Inferior parietal cortex (tissue), 1 donor: ENCODE data around the gene PAPPA2.
"Not testable (repeated sequence)": the region's sequence is repeated elsewhere in the genome, so short reads cannot be mapped to it uniquely, and the experiment has no call there.

Experiments used
- DNase-seq: peaks from one replicate; pipeline ENCODE4 v3.0.0-alpha.2; 2016; ENCODE audit errors: extremely low spot score

PAPPA2 gene

DNA sequence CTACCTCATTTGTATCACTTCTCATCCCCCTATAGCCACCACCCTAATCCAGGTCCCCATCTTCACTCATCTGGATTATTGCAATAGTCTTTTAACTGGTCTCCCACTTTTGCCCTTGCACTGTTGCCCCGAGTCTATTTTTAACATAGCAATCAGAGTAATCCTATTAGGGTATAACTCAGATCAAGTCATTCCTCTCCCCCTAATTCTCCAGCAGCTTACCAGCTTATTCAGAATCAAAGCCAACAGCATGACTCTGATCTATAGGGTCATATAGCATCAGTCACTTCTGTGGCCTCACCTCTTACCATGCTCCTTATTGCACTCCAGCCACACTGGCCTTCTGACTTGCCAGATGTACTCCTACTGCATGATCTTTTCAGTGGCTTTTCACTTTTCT lies 140.7 kb downstream of the PAPPA2 start:
- DNase-seq: no peak

GRCh38 chr1:176604461-176604860 lies 141.5 kb downstream of the PAPPA2 start:
- no peak for DNase-seq

DNA sequence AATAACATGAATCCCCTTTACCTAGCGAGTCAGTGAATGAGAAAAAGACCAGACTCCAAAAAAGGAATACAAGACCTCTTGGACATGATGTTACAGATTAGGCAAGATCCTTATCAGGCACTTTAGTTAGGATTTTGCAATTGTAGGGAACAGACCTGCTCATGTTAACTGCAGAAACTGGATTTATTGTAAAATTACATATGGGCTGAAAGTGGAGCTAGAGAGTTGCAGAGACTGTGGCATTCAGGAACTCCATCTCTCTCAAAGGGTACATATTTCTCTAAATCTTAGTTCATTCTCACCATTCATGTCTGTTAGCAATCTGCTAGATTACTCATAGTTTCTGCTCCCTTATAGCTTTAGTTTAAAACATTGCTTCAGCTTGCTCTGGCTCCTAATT lies 142.2 kb downstream of the PAPPA2 start:
- no peak for DNase-seq

- DNase-seq: no peak
Observed at GRCh38 chr1:176609556-176610408, 146.8 kb downstream of the PAPPA2 start.

DNA sequence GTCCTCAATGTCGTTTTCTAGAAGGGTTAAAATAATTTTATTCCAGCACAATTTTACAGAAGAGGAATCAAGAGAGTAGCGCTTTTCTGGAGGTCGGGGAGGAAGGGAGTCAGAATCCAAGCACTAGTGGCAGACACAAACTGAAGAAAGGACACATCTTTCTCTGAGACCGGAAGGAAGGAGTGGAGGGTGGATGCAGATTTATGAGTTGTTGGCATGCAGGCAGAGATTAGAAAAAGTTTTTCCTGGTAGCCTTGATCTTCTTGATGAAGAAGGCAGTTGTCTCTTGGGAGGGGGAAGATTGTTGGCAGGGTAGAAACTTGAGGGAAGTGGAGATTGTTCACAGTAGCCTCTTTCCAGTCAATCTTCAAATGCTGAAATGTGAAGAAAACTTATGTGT lies 149.8 kb downstream of the PAPPA2 start:
- DNase-seq: no peak

DNA sequence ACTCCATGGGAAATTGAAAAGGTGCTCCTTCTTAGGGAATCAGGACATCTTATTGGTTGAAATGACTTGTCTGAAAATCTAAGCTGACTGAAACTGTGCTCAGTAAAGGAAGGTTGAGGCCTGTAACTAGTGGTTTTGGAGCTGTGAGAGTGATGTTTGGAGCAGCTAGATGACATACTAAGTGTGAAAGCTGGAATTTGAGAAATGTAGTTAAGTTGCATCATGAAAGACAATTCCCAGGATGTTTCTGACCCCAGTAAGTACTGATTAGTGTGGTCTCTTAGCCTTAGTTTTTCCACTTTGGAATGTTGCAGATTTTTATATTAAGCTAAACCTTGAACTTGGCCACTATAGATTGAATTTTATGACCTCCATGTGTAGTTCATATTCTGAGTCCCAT lies 154.9 kb downstream of the PAPPA2 start:
- DNase-seq: no peak

GRCh38 chr1:176619261-176619660 lies 156.3 kb downstream of the PAPPA2 start:
- no peak for DNase-seq

DNA sequence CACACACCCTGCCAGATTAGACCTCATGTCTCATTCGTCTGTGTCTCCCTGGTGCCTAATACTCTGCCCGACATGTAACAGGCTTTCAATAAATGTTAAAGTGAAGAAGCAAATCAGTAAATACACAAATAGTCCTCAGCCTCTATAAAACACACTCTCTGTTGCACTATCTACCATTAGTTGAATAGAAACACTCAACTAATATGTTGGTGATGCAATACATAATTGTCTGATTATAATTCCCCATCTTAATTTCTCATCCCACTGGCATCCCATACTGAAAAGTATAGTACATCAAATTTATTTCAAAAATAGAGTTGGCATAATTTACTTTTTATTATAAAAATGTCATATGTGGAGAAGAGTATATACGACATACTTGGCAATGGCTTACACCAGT lies 162.4 kb downstream of the PAPPA2 start:
- DNase-seq: no peak

DNA sequence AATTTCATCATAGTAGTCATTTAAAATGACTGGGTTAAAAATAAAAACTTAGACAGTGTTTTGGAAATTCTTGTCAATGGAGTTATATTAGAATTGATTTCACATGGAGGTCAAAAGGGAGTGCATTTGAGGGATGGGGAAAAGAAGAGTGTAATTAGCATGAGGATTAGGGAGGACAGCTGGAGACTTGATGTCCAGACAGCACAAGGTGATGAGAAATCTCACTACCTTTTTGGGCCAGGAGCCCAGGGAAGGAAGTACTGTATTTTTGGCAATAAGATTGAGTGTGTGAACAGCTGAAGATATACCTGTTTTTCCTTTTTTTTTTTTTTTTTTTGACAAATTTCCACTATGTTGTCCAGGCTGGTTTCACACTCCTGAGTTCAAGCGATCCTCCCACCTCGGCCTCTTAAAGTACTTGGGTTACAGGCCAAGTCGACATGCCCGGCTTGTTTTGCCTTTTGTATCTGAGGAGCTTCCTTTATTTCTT lies 163.6 kb downstream of the PAPPA2 start:
- DNase-seq: no peak

- no peak for DNase-seq
Observed at GRCh38 chr1:176628775-176629174, 165.8 kb downstream of the PAPPA2 start.

GRCh38 chr1:176634733-176635132 lies 171.8 kb downstream of the PAPPA2 start:
- not testable (repeated sequence) for DNase-seq

- DNase-seq: no peak
Observed at GRCh38 chr1:176638713-176639526, 175.9 kb downstream of the PAPPA2 start.

GRCh38 chr1:176643536-176643935 lies 180.6 kb downstream of the PAPPA2 start:
- no peak for DNase-seq

GRCh38 chr1:176648556-176648955 lies 185.6 kb downstream of the PAPPA2 start:
- no peak for DNase-seq

DNA sequence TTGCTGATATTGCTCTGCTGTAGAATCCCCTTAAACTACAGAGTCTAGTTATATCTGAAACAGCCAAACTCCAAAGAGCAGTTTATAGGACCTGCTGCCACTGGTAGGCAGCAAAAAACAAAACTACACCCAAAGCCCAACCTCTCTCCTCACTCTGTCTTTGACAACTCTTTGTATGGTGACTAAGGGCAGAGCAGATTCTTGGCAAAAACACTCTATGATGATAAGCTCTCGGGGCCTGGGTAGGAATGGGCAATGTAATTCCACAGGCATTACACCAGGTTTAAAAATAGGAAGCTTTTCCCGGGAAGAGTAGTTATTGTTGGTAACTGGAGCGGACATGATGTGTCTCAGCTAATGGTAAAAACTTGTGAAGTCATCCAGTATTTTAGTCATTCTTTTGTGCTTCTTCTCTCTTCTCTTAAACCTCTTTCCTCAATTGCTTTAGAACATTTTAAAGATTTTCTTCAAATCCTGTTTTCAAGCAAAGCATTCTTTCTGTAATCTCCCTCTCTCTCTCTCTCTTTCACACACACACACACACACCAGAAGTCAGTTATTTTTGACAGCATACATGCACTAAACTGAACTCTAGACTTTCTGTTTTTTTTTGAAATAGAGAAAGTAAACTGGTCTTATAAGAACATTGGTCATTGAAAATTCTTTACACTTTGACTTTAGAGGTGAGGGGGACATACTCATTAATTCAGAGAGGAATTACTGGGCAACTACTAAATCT lies 193.5 kb downstream of the PAPPA2 start:
- no peak for DNase-seq

DNA sequence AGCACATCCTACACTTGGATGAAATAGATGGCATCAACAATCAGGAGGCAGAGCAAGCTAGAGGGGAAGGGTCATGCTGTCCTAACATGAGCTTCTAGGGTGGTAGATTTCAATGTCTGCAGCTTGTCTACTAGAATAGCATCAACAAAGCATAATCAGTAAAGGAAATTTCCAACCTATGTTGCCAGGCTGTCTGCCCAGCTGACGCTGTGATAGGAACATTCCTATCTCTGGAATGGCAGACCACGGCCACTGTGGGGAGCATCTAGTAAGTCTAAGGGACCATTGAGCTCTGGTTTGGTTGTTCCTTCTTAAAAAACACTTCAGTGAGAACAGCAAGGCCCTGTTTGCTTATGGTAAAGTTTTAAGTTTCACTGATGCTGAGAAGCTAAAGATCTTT lies 206.8 kb downstream of the PAPPA2 start:
- no peak for DNase-seq

DNA sequence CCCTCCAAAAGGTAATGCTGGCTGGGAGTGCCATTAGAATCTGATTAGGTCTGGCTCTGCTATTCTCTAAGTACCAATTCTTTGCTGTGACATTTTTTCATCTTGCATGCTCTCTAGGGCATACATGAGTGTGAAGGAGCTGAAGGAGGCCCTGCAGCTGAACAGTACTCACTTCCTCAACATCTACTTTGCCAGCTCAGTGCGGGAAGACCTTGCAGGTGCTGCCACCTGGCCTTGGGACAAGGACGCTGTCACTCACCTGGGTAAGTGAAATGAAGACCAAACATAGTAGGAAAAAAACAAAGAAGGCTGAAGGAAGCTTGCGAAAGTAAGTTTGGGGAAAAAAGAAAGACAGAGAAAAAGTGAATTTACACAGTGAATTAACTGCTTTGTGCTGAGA lies 207.9 kb downstream of the PAPPA2 start:
- no peak for DNase-seq

GRCh38 chr1:176682830-176683535 lies 220.0 kb downstream of the PAPPA2 start:
- DNase-seq: no peak

GRCh38 chr1:176691251-176692228 lies 228.6 kb downstream of the PAPPA2 start:
- DNase-seq: peak; percentile 73

DNA sequence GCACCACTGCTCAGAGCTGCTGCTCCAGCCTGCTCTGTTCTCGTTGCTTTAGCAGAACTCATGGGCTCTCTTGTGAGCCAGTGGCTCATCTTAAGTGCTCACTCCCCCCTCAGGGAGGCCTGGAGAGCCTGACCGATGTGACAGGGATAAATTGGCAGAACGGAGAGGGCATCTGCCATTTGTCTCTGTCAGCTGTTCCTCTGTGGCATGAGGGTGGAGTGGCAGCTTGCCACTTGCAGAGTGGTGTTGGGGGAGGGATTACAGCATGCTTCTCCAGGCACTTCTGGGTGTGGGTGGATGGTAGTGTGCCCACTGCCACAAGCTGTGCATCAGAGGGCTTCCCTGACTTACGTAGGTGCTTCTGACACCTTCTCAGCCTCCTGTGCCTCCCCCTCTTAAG lies 229.5 kb downstream of the PAPPA2 start:
- peak; percentile 21 for DNase-seq
